Endothelial cell of hepatic sinusoid (primary cell): ENCODE data around the gene DGCR8.
"Not testable (repeated sequence)": the region's sequence is repeated elsewhere in the genome, so short reads cannot be mapped to it uniquely, and the experiment has no call there.

Experiments used
- in situ Hi-C: cut with HindIII; loops from 2 replicates; pipeline ENCODE4 v1.10.0; 2017; ENCODE audit warnings: low sequenced_read_pairs

DGCR8 gene

DNA sequence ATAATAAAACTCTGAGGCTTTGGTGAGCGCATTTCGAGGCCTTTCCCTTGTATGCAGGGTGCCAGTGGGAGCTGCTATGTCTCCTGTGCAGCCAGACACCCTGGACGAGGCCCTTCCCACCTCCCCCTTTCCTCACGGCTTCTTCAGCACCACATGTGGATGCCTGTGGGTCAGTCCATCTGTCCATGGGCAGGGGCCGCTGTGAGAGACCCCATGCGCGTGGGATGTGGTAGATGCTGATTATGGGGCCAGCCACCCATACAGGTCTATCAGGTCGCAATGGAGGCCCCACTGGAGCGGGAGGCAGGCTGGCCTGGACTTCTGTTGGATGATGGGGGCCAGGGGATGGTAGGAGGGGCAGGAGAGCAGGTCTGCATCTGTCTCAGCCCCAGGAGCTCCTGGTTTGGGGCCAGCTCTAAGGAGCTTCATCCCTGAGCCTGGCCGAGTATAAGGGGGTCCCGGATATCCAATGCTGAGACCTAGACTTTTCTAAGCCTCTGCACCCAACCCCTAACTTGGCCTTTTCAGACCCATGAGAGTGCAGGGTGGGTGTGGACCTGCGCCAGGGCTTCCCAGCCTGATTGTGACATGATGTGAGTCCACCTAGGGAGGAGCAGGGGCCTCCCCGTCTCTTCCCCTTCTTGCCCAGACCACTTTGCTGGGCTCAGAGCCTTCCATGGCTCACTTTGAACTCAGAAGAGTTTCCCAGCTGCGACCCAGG is 14.0 kb upstream of the DGCR8 start:
- in situ Hi-C loops, result no loop called here

- in situ Hi-C loops, result no loop called here
These were observed 13.2 kb upstream of the DGCR8 start for GRCh38 chr22:20066617-20067383.

DNA sequence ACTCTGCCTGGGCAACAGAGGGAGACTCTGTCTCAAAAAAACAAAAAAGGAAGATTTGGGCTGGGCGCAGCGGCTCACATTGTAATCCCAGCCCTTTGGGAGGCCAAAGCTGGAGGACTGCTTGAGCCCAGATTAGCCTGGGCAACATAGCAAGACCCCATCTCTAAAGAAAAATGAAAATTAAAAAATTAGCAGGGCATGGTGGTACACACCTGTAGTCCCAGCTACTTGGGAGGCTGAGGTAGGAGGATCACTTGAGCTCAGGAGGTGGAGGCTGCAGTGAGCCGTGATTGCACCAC is 12.7 kb upstream of the DGCR8 start:
- in situ Hi-C loops, result not testable (repeated sequence)

- in situ Hi-C loops, result no loop called here
These were observed 11.4 kb upstream of the DGCR8 start for GRCh38 chr22:20068640-20069039.

GRCh38 chr22:20069331-20070042 is 10.6 kb upstream of the DGCR8 start:
- in situ Hi-C loops, result no loop called here

DNA sequence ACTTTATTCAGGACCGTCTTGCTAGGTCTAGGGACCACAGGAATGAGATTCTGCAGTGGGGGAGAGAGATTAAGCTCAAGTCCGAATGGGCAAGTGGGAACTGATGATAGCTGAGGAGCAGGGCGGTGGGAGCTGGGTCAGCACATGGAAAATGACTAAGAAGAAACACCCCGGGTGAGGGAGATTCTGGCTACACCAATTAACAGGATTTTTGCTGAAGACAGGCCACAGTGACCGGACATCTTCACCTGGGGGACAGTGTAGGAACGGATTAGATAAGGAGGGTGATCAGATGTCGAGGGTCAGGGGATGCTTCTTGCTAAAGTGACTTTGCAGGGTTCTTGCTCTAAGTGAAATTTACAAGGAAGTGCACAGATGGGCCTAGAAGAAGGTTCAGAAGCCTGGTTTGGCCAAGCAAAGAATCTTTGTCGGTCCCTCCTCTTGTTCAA is 8.5 kb upstream of the DGCR8 start:
- in situ Hi-C loops, result no loop called here

- in situ Hi-C loops, result no loop called here
These were observed 3.3 kb upstream of the DGCR8 start for GRCh38 chr22:20076627-20077172.

DNA sequence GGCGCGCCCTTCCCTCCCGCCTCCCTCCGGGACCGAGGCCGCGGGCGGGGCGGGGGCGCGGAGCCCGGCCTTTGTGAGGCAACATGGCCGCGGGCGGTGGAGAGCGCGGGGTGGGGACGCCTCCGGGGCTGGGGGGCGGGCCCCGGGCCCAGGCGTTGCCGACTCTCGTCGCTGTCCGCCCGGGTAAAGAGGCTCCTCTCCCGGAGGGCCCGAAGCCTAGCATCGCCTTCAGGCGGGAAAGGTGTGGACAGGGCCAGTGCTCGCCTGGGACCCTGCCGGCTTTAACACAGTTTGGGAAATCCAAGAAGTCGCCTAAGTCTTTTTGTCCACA is 369 bp downstream of the DGCR8 start:
- in situ Hi-C loops, result no loop called here

DNA sequence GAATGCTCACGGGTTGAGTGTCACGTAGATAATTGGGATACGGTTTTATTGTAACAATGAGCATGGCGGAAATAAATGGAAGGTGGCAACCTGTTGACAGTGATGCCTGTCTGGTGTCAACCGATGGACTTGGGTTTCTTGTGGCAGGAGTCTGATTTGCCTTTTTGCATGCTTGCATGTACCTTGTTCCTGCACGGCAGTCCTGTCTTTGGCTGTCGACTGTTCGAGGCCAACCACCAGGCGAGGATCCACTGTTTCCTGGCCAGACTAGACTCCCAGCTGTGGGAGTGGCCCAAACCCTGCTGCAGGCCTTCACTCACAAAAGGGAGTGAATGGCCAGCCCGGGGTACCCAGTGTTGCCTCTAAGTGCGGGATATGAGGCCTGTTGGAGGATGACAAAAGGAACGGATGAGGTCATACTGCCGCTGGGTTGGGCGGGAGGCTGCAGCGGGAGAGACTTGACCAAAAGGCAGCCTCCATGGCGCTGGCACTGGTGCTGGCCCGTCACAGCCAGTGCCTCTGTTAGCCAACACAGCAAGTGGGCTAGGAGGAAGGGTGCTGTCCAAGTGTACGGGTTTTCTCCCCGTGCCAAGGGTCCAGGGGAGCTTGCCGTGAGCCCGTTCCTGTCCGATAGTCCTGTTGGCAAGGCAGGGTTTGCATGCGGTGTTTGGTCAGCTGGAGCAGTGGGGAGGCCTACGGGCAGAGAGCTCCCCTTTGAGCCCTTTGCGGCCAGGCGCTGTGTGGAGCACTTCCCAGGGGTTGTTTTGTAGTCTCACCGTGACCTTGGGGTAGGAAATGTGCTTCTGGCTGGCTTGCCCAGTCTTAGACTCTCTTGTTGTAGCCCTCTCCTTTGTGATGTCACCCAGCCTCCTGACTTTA is 974 bp downstream of the DGCR8 start:
- in situ Hi-C loops, result no loop called here

GRCh38 chr22:20083157-20083890 is 3.3 kb downstream of the DGCR8 start:
- in situ Hi-C loops, result no loop called here

DNA sequence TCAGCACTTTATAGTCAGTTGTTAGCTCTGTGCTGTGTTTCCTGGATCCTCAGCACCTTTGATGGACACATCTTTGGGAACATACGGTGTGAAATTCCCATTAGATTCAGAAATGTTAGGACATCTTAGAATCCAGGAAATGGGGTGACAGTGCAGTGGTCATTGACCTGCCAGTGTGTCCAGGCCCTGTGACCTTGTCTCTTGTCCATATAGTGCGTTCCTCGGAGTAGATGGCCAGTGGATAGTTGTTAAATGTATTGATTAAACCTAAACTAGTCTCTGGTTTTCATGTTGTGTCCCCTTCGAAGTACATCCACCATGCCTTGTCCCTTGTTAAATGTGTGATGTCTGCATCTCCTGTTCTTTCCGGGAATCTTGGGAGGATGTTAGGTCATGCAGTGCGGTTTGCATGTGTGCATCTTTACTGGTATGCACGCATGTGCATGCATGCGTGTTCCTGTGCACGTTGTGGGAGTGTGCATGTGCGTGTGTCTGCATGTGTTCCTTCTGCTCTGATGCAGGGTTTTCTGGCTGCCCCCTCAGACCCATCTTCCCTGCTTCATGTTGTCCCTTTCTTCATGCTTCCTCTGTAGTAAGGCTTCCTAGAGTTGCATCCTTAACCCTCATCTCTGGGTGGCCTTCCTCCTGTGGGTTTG is 4.0 kb downstream of the DGCR8 start:
- in situ Hi-C loops, result no loop called here

GRCh38 chr22:20084547-20085413 is 4.7 kb downstream of the DGCR8 start:
- in situ Hi-C loops, result no loop called here

- in situ Hi-C loops, result no loop called here
These were observed 5.6 kb downstream of the DGCR8 start for GRCh38 chr22:20085651-20086050.

GRCh38 chr22:20086101-20086599 is 6.1 kb downstream of the DGCR8 start:
- in situ Hi-C loops, result no loop called here

GRCh38 chr22:20086763-20087162 is 6.7 kb downstream of the DGCR8 start:
- in situ Hi-C loops, result no loop called here

DNA sequence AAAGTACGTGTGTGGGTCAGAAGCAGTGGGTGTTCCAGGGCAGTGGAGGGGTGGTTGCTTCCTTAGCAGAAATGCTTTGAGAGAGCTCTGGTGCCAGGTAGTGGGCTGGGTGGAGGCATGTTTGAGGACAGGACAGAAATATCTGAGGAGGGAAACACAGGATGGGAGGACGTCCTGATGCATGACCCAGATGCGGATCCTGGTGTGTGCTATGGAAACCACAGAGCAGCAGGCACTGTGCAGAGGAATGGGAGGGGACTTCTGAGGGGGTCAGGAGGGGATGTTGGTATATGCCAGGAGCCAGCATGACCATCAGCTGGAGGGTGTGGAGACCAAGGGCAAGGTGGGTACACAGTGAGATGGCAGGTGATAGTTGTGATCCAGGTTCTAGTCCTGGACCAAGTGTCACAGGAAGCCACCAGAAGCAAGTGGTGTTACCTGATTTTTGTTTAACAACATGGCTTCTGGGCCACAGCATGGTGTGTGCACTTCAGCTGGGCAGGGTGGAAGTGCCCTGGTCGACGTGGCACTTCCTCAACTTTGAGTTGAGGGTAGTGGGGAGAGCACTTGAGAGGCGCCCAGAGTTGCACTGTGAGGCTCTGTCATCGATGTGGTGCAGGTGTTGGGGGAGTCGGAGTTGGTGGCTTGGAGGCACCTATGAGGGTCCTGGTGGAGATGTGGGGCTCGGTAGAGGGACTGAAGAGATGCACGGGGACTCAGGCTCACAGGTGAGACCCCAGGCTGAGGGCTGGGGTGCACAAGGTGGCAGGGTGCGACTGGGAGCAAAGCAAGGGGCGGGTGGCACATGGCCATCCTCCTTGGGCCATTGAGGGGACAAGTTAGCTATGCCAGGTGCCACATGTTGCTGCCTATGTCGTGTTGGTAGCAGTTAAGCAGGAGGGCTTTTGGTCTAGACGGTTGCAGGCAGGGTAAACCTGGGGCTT is 7.5 kb downstream of the DGCR8 start:
- in situ Hi-C loops, result no loop called here

GRCh38 chr22:20088263-20088648 is 8.2 kb downstream of the DGCR8 start:
- in situ Hi-C loops, result no loop called here
